Prostate gland (tissue), 2 donors: ENCODE results near the gene MAML2.

ENCODE experiments used
- CTCF ChIP-seq, 4 experiments: fragments of 200-600 bp in 2 of 4; fragments of 450-650 bp in 2 of 4; sonication (generic) in 2 of 4; IDR thresholded peaks; 1 replicate in 3 of 4; 2 replicates in 1 of 4; pipeline ENCODE4 v1.5.1; 2016 to 2019; ENCODE audit warnings: antibody characterized with exemption in 4 of 4, mild to moderate bottlenecking in 2 of 4, moderate library complexity in 2 of 4
- POLR2A ChIP-seq: fragments of 450-650 bp; IDR thresholded peaks from one replicate; pipeline ENCODE4 v1.6.1; 2016; ENCODE audit warnings: antibody characterized with exemption, mild to moderate bottlenecking
- POLR2AphosphoS5 ChIP-seq: sonication (generic); formaldehyde crosslinking; IDR thresholded peaks from one replicate; pipeline ENCODE4 v1.6.1; 2017; ENCODE audit warnings: antibody characterized with exemption

- TF ChIP-seq CTCF (IDR thresholded peaks at IDR 0.05): peak in 3 of 4 experiments; percentile 17 to 62 (median 42)
- TF ChIP-seq POLR2AphosphoS5: peak; percentile 41
- no peak for TF ChIP-seq POLR2A
These were observed 297.2 kb downstream of the MAML2 start for GRCh38 chr11:96045622-96046456.
